ENCODE results near the gene CMSS1. TPM values are rescaled to one million over a fixed set of nuclear protein-coding genes. Genes with fewer than 3 reads are reported as not detected.

Gene CMSS1
- total and polyA plus RNA-seq, 2 of the 13 experiments (the other 11 are each of a cell fraction or from before 2014, with no cell fraction given): 6.4 to 48.7 TPM

DNA sequence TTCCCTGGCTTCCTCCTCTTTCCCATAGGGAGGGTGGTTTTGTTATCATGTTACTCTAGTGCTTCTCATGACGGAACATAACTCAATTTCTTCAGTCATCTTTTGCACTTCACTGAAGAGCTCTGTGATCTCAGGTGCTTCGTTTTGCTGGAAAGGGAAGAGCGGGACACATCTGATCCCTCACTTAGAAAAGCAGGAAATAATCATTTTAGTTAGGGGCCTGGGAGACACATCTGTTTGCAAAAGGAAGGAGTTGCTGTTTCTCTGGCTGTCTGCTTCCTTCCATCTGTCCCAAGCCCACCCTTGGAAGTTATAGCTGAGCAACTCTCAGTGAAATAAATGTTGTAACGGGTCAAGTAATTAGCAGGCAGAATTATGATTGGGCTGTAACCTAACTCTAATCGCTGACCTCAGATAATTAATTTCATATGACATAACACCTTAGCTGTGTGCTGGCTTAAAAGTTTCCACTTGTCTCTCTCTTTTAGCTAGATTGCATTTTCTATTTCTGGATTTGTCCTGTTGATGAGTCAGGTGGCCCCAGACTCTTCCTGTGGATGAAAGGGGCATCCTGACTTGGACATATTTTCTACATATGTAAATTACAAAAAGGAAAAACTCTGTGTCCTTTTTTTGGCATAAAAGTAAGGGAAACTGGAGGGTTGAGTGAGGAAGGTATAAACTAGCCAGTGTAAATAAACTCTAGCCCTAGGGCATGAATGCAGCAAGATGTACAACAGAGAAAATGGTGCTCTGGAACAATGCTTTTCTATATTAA lies 307.7 kb downstream of the CMSS1 start:
- TF ChIP-seq MAFK (conservative IDR thresholded peaks at IDR 0.05 in 1 of 2, IDR thresholded peaks at IDR 0.05 in 1 of 2; ENCODE audit: low read length in 2 of 2) (0 out of 4 replicates have a peak, but pooled peaks of 1 of the 2 experiments have one; percentile 8), SP1 (IDR thresholded peaks at IDR 0.05) (no peak), SP1 (CRISPR knock-in tag; IDR thresholded peaks at IDR 0.05) (no peak)
- TF ChIP-seq, protein P1, sequence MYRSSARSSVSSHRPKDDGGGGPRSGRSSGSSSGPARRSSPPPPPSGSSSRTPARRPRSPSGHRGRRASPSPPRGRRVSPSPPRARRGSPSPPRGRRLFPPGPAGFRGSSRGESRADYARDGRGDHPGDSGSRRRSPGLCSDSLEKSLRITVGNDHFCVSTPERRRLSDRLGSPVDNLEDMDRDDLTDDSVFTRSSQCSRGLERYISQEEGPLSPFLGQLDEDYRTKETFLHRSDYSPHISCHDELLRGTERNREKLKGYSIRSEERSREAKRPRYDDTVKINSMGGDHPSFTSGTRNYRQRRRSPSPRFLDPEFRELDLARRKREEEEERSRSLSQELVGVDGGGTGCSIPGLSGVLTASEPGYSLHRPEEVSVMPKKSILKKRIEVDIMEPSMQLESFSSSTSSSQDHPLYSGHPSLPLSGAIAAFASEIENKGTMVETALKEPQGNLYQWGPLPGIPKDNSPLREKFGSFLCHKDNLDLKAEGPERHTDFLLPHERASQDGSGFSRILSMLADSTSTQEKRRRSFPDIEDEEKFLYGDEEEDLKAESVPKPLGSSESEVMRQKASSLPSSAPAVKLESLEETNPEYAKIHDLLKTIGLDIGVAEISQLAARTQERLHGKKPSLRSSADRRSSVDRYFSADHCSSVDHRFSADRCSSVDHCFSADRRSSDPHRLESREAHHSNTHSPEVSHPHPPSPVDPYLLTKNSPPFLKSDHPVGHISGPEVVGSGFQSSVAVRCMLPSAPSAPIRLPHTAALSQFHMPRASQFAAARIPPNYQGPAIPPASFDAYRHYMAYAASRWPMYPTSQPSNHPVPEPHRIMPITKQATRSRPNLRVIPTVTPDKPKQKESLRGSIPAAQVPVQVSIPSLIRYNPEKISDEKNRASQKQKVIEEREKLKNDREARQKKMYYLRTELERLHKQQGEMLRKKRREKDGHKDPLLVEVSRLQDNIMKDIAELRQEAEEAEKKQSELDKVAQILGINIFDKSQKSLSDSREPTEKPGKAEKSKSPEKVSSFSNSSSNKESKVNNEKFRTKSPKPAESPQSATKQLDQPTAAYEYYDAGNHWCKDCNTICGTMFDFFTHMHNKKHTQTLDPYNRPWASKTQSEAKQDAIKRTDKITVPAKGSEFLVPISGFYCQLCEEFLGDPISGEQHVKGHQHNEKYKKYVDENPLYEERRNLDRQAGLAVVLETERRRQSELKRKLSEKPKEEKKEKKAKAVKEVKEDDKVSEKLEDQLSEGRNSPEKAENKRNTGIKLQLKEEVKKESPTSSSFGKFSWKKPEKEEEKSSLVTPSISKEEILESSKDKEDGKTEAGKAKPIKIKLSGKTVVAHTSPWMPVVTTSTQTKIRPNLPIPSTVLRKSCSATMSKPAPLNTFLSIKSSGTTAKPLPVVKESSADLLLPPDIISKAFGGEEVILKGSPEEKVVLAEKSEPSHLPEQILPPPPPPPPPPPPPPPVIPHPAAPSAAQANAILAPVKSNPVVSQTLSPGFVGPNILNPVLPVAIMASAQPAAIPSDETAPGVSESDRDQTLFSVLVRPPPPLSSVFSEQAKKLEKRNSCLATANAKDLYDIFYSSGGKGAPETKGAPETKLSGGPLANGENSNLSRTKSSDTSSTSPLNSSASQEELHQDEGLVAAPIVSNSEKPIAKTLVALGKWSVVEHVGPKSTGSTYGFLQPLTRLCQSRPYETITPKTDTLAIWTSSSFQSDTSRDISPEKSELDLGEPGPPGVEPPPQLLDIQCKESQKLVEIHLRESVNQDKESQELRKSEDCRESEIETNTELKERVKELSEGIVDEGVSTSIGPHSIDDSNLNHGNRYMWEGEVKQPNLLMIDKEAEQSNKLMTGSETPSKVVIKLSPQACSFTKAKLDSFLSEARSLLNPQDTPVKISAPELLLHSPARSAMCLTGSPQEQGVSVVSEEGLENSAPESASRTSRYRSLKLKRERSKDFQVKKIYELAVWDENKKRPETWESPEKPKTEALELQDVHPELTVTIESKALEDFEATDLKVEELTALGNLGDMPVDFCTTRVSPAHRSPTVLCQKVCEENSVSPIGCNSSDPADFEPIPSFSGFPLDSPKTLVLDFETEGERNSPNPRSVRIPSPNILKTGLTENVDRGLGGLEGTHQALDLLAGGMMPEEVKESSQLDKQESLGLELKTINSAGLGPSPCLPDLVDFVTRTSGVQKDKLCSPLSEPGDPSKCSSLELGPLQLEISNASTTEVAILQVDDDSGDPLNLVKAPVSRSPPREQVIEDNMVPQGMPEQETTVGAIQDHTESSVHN (CRISPR knock-in tag; IDR thresholded peaks at IDR 0.05): no peak
- Histone ChIP-seq H3K79me2 (ENCODE audit: insufficient read depth, low read length) (no peaks in the 10 kb centered on the region), H3K4me1 (ENCODE audit: insufficient read depth, low read length) (no peaks in the 10 kb centered on the region), H3K36me3 (replicated peaks in 1 of 2; ENCODE audit: control insufficient read depth in 1 of 2, insufficient read depth in 2 of 2, low read length in 2 of 2) (no peaks in the 10 kb centered on the region), H4K20me1 (ENCODE audit: insufficient read depth, low read length) (no peaks in the 10 kb centered on the region), H3K4me3 (replicated peaks in 1 of 3; ENCODE audit: insufficient read depth in 1 of 3, low read depth in 2 of 3, low read length in 3 of 3) (no peak overlapping the region), H3K9me3 (ENCODE audit: low read length) (no peaks in the 10 kb centered on the region), H3K27ac (ENCODE audit: extremely low read length, insufficient read depth, low read length) (no peak overlapping the region), H3K4me2 (ENCODE audit: low read depth, low read length) (no peak overlapping the region), H2AFZ (ENCODE audit: low read length) (no peak overlapping the region), H3K9ac (ENCODE audit: insufficient read depth, low read depth, low read length) (no peak overlapping the region), H3K27me3 (ENCODE audit: control insufficient read depth in 1 of 2, insufficient read depth in 2 of 2, low read length in 2 of 2) (no peaks in the 10 kb centered on the region)
- FAIRE-seq (no peak), DNase-seq (ENCODE audit: low spot score) (no peak), ATAC-seq (no peak)
- BruUV-seq (replicated peaks): no TSS peak
- intact Hi-C loops (cut with micrococcal nuclease; ENCODE audit: unreplicated experiment) (no loop called here), in situ Hi-C loops (cut with HindIII; ENCODE audit: extremely low pct_ligation_motif_present, low pct_unique_long_range_greater_than_20kb) (no loop called here)
- ChIA-PET CTCF (ENCODE audit: low intra/inter-chr PET ratio, low total read pairs) (no interaction called here), POLR2A (interaction anchor here (0.5 kb wide), 1 partner anchor 15 kb away, joined by 3 read pairs; no protein-coding TSS in a partner anchor)
- 96% methylated on average over 5 of the region's 5 CpGs for WGBS (ENCODE audit: low lambda C conversion rate)

Measured in HepG2 (cell line).